ENCODE data around the gene LEFTY1. TPM values are rescaled to one million over a fixed set of nuclear protein-coding genes. Genes with fewer than 3 reads are reported as not detected.

LEFTY1 gene
- total and polyA plus RNA-seq, 2 of the 13 experiments (the other 11 are each of a cell fraction or from before 2014, with no cell fraction given) = 0.29 to 0.79 TPM

GRCh38 chr1:225881081-225881958 lies 7.6 kb downstream of the LEFTY1 start (continued):
- TF ChIP-seq, protein P1, sequence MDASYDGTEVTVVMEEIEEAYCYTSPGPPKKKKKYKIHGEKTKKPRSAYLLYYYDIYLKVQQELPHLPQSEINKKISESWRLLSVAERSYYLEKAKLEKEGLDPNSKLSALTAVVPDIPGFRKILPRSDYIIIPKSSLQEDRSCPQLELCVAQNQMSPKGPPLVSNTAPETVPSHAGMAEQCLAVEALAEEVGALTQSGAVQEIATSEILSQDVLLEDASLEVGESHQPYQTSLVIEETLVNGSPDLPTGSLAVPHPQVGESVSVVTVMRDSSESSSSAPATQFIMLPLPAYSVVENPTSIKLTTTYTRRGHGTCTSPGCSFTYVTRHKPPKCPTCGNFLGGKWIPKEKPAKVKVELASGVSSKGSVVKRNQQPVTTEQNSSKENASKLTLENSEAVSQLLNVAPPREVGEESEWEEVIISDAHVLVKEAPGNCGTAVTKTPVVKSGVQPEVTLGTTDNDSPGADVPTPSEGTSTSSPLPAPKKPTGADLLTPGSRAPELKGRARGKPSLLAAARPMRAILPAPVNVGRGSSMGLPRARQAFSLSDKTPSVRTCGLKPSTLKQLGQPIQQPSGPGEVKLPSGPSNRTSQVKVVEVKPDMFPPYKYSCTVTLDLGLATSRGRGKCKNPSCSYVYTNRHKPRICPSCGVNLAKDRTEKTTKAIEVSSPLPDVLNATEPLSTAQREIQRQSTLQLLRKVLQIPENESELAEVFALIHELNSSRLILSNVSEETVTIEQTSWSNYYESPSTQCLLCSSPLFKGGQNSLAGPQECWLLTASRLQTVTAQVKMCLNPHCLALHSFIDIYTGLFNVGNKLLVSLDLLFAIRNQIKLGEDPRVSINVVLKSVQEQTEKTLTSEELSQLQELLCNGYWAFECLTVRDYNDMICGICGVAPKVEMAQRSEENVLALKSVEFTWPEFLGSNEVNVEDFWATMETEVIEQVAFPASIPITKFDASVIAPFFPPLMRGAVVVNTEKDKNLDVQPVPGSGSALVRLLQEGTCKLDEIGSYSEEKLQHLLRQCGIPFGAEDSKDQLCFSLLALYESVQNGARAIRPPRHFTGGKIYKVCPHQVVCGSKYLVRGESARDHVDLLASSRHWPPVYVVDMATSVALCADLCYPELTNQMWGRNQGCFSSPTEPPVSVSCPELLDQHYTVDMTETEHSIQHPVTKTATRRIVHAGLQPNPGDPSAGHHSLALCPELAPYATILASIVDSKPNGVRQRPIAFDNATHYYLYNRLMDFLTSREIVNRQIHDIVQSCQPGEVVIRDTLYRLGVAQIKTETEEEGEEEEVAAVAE (CRISPR knock-in tag; IDR thresholded peaks at IDR 0.05; ENCODE audit: borderline replicate concordance) = no peak
- TF ChIP-seq SAP130 (CRISPR knock-in tag; IDR thresholded peaks at IDR 0.05; ENCODE audit: low read depth) (peak; percentile 61), ZNF432 (CRISPR knock-in tag; IDR thresholded peaks at IDR 0.05; ENCODE audit: borderline replicate concordance) (no peak), RCOR2 (CRISPR knock-in tag; IDR thresholded peaks at IDR 0.05) (no peak), ERF (CRISPR knock-in tag; IDR thresholded peaks at IDR 0.05) (0 out of 2 replicates have a peak, but pooled peaks have one; percentile 14), ZNF574 (CRISPR knock-in tag; IDR thresholded peaks at IDR 0.05) (peak; percentile 22; the same call in 1 of the 2 replicates), SP140L (CRISPR knock-in tag; IDR thresholded peaks at IDR 0.05; ENCODE audit: borderline replicate concordance) (no peak), SPEN (CRISPR knock-in tag; IDR thresholded peaks at IDR 0.05; ENCODE audit: low read depth) (peak; percentile 41; the same call in 1 of the 2 replicates), ZNF674 (CRISPR knock-in tag; IDR thresholded peaks at IDR 0.05; ENCODE audit: low read depth) (no peak), ELF1 (CRISPR knock-in tag; IDR thresholded peaks at IDR 0.05) (no peak), ARID5B (CRISPR knock-in tag; IDR thresholded peaks at IDR 0.05) (0 out of 2 replicates have a peak, but pooled peaks have one; percentile 8), PAWR (CRISPR knock-in tag; IDR thresholded peaks at IDR 0.05; ENCODE audit: borderline replicate concordance) (0 out of 2 replicates have a peak, but pooled peaks have one; percentile 9)
- TF ChIP-seq, protein P2, sequence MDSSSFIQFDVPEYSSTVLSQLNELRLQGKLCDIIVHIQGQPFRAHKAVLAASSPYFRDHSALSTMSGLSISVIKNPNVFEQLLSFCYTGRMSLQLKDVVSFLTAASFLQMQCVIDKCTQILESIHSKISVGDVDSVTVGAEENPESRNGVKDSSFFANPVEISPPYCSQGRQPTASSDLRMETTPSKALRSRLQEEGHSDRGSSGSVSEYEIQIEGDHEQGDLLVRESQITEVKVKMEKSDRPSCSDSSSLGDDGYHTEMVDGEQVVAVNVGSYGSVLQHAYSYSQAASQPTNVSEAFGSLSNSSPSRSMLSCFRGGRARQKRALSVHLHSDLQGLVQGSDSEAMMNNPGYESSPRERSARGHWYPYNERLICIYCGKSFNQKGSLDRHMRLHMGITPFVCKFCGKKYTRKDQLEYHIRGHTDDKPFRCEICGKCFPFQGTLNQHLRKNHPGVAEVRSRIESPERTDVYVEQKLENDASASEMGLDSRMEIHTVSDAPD (CRISPR knock-in tag; IDR thresholded peaks at IDR 0.05) = 0 out of 2 replicates have a peak, but pooled peaks have one; percentile 23
- TF ChIP-seq, protein P3, sequence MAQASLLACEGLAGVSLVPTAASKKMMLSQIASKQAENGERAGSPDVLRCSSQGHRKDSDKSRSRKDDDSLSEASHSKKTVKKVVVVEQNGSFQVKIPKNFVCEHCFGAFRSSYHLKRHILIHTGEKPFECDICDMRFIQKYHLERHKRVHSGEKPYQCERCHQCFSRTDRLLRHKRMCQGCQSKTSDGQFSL (CRISPR knock-in tag; IDR thresholded peaks at IDR 0.05) = no peak
